GM18861 (cell line): ENCODE results near the gene CERS6.
"Not testable (repeated sequence)": the region's sequence is repeated elsewhere in the genome, so short reads cannot be mapped to it uniquely, and the experiment has no call there.

Experiments used
- ATAC-seq: cut with Tn5 transposase; IDR thresholded peaks from one replicate; pipeline ENCODE4 v1.9.1; 2021; ENCODE audit not compliant: unreplicated experiment

Gene CERS6

GRCh38 chr2:168466834-168467565, 10.9 kb downstream of the CERS6 start:
- ATAC-seq, result no peak

GRCh38 chr2:168467729-168468128, 11.7 kb downstream of the CERS6 start:
- no peak for ATAC-seq

GRCh38 chr2:168468354-168468753, 12.3 kb downstream of the CERS6 start:
- ATAC-seq, result no peak

- ATAC-seq, result peak; percentile 81
These were observed 13.4 kb downstream of the CERS6 start for GRCh38 chr2:168469281-168469988.

- ATAC-seq, result no peak
These were observed 14.5 kb downstream of the CERS6 start for GRCh38 chr2:168470320-168471162.

- ATAC-seq, result no peak
These were observed 15.0 kb downstream of the CERS6 start for GRCh38 chr2:168471163-168471475.

- ATAC-seq, result no peak
These were observed 19.6 kb downstream of the CERS6 start for GRCh38 chr2:168475636-168476035.

GRCh38 chr2:168478206-168478605, 22.1 kb downstream of the CERS6 start:
- no peak for ATAC-seq

- ATAC-seq, result no peak
These were observed 24.3 kb downstream of the CERS6 start for GRCh38 chr2:168480356-168480755.

- no peak for ATAC-seq
These were observed 24.9 kb downstream of the CERS6 start for GRCh38 chr2:168480825-168481585.

GRCh38 chr2:168482269-168482668, 26.2 kb downstream of the CERS6 start:
- ATAC-seq, result no peak

GRCh38 chr2:168482952-168483831, 27.1 kb downstream of the CERS6 start:
- no peak for ATAC-seq

- no peak for ATAC-seq
These were observed 30.4 kb downstream of the CERS6 start for GRCh38 chr2:168486477-168486876.

- ATAC-seq, result peak; percentile 92
These were observed 34.2 kb downstream of the CERS6 start for GRCh38 chr2:168490015-168490874.

GRCh38 chr2:168490946-168491605, 35.0 kb downstream of the CERS6 start:
- ATAC-seq, result no peak

GRCh38 chr2:168491728-168492127, 35.7 kb downstream of the CERS6 start:
- ATAC-seq, result not testable (repeated sequence)

GRCh38 chr2:168493219-168493618, 37.1 kb downstream of the CERS6 start:
- ATAC-seq, result not testable (repeated sequence)

- ATAC-seq, result no peak
These were observed 38.2 kb downstream of the CERS6 start for GRCh38 chr2:168494190-168494711.
